NCI-H1417 (cell line): ENCODE results near the gene FADS2.
"Not testable (repeated sequence)": the region's sequence is repeated elsewhere in the genome, so short reads cannot be mapped to it uniquely, and the experiment has no call there.

ENCODE experiments used
- DNase-seq, 3 experiments: peaks; one replicate each; lab custom pipeline; 2025; lab: John Stamatoyannopoulos, UW

Gene FADS2

GRCh38 chr11:61868571-61869428, 40.7 kb downstream of the FADS2 start:
- DNase-seq = no peak

DNA sequence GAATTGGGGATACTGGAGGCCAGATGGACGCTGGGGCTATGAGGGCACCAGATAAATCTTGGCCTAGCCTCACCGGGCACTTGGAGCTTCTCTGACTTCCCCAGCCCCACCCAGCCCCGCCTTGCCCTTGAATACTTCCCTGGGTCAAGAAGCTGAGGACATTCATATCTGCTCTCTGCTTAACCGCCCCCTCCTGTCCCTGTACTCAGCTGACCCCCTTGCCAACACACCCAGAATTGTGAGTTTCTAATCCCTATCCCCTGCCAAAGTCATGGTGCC, 41.3 kb downstream of the FADS2 start:
- DNase-seq = no peak

DNA sequence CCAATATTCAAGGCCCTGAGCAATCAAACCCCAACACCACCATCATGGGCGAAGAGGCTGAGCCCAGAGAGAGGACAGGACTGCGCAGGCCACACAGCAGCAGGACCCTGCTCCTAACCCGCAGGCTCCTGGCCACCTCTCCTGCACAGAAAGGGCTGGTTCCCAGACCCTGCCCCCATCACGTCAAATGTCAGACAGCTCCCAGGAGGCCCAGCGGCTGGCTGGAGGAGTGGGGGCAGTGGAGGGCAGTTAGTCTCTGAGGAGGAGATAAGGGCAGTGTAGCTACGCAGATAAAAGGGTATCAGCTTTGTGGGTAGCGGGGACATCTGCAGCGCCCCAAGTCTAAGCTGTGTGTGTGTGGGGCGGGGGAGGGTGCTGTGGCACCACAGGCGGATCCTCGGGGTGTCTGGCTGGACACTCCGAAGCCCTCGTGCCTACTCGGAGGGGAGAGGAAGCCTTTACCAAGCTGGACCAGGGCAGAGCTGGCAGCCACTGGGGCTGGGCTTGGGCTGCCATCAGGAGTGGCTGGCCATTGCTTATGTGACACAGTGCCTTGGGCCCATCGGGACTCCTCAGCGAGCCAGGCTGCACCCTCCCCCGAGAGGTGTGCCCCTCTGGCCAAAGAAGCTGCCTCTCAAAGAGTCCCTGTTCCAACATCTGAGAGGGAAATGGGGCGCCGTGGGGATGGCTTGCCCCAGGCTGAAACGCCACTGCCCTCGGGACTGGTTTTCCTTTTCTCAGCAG, 41.8 kb downstream of the FADS2 start:
- no peak for DNase-seq

DNA sequence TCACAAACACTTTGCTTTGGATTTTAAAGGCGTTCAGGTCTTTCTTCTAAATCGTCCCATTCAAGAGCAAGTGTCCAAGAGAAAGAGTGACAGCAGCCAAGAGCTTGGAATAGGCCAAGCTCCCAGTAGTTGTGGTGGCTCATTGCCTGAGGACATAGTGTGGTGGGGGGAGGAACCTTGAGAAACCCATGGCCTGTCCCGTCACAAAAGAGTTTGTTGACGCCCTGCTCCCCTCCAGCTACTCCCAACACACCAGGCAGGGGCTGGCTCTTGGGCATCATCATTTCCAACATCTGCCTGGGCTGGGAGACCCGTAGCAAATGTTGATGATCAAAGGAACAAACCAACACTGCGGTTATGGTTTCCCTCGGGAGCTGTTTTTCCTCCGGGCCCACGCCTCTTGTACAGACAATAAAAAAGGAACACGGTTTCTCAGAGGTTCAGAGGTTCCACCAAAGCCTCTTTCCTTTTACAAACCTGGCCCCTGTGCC, 42.5 kb downstream of the FADS2 start:
- no peak for DNase-seq

GRCh38 chr11:61871158-61871597, 43.1 kb downstream of the FADS2 start:
- peak; percentile 69 to 83 (median 72) for DNase-seq

DNA sequence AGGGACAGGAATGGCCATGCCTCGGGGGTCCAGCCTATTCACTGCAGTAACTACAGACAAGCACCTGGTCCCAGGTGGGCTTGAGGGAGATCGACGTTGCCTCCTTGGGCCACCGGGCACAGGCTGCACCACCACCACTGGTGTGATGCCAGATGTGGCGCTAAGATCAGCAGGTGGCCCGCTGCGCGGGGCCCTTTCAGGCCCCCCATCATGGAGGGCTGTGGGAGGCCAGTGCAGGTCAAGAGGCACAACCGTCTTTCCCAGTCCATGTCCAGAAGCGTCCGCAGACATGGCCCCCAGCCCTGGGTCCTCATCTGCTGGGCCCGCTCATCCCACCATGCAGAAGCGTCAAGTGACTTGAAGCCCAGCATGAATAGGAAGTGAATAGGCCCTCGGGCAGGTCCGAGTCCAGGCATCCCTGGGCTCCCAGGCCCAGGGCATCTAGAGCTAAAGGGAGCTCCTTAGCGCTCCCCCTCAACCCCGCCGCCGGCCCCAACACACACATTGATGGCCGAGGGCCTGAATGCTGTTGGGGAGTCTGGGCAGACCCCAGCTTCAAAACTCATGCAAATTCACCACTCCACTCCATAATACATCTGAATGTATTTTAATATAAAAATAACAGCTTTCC, 45.0 kb downstream of the FADS2 start:
- no peak for DNase-seq

DNA sequence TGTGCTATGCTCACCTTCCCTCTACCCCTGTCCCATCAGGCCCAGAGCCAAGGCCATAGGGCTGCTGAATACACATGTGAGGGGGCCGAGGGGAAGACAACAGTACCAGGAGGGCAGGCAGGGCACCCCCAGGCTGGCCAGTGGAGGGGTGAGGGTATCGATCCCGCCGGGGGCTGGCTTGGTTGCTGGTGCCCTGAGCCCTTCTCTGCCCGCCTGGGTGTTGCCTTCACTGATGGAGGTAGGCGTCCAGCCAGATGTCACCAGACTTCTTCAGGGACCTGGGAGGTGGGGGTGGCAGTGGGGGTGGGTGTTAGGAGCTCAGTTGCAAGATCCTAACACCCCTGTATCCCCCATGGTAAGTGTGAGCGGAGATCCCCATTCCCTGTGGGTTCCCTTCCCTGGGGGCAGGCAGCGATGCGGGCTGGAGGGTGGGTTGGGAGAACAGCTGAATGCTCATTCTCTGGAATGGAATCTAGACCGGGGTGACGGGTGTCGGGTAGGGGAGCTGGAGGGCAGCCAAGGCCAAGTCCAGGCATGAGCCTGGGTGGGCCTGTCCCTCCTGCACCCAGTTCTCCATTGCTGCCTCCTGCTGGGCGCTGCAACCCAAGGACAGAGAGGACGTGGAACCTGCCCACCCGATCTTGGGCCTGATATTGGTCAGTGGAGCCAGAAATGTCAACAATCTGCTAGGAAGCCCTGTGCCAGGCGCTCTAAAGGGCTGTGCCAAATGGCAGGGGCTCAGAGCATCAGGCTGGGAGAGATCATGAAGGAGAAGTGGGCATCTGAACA, 45.7 kb downstream of the FADS2 start:
- DNase-seq = no peak

DNA sequence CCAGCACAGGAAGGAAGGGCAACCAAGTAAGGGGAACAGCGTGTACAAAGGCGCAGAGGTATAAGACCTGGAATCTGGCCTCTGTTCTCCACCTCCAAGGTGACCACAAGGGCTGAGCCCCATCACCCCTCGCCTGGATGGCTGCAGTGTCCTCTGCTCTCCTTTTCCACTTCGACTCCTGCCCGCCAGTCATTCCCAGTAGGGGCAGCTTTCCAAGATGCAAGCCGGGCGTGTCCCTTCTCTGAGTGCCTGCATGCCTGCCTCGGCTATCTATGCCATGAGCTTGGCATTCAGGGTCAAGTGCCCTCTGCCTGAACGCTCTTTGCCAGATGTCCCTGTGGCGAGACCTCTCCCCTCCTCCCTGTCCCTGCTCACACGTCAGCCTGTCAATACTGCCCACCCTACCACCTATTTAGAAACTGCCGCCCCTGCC, 46.3 kb downstream of the FADS2 start:
- no peak for DNase-seq

DNA sequence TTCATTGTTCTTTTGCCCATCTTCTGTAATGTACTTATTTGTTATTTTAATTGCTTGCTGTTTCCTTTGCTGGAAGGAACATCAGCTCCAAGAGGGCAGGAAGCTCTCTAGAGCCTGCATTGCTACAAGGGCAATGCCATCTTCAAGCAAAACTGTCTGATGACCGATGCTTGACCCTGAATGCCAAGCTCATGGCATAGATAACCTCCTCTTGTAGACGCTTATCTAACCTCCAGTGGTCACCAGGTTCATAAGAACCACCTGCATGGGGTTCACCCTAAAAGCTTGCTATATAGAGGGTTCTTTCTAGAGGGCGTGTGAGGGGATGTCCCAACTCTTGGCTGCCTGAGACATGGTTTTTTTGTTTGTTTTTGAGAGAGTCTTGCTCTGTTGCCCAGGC, 46.8 kb downstream of the FADS2 start:
- DNase-seq = no peak

- no peak for DNase-seq
These were observed 47.6 kb downstream of the FADS2 start for GRCh38 chr11:61875698-61876097.

DNA sequence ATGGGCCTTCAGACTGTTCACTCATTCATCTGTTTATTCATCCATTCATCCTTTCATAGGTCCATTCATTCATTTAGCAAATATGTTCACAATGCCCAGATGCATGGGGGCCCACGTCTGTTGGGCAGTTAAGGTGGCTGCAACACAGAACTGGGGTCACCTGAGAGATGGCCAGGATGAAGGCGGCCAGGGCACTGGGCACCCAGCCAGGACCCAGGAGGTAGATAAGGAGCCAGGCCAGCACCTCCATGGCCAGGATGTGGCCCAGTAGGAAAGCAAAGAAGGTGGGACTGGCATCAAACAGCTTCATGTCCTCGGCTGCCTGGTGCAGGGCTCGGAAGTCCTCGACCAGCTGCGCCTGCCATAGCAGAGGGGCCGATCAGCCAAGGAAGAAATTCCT, 51.1 kb downstream of the FADS2 start:
- no peak for DNase-seq

DNA sequence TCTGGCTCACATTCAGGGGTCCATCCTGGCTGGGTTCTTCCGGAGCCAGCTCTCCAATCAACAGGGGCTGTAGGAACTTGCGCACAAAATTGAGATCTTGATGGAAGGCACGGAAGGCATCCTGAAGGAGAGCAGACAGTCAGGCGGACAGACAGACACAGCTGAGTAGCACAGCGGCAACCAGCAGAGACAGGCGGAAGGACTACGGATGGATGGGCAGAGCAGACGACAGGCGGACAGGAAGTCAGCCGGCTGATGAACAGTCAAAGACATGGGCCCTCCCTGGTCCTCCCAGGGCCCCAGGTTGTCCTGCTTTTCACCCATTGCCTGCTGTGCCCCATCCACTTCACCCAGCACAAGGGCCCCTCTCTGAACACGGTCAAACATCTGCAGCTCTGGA, 51.9 kb downstream of the FADS2 start:
- no peak for DNase-seq

GRCh38 chr11:61880454-61880853, 52.4 kb downstream of the FADS2 start:
- no peak for DNase-seq

GRCh38 chr11:61881397-61881796, 53.3 kb downstream of the FADS2 start:
- DNase-seq = no peak

GRCh38 chr11:61882267-61882666, 54.2 kb downstream of the FADS2 start:
- not testable (repeated sequence) for DNase-seq

GRCh38 chr11:61882879-61883278, 54.8 kb downstream of the FADS2 start:
- DNase-seq = no peak

DNA sequence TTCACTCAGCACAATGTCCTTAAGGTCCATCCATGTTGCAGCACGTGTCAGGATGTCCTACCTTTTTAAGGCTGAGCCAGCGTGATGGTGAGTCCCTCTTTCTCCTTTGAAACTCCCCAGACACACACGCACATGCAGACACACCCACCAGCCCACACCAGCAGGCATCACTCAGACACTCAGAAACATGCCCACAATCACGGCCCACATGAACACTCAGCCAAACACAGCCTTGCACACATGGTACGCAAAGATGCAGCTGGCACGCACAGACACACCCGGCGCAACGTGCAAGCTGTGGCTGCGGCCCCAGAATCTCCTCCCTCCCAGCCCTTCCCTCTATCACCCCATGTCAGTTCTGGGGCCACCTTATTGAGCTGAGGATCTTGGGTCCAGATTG, 55.2 kb downstream of the FADS2 start:
- no peak for DNase-seq

DNA sequence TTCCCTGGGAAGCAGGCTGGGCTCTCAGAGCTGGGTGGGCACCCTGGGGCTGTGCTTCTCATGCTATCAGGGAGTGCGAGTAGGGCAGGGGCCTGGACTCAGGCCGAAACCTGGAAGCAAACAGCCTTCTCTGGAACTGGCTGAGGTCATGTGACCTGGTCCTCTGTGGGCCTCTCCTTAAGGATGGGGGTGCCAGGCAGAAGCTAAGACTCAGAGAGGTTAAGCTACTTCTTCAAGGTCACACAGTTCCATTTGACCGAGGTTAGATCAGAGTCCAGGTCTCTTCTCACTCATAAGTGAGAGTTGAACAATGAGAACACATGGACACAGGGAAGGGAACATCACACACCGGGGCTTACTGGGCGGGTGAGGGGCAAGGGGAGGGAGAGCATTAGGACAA, 55.8 kb downstream of the FADS2 start:
- no peak for DNase-seq

- peak in 2 of 3 experiments; percentile 60 to 91 for DNase-seq
These were observed 57.2 kb downstream of the FADS2 start for GRCh38 chr11:61885166-61885778.

DNA sequence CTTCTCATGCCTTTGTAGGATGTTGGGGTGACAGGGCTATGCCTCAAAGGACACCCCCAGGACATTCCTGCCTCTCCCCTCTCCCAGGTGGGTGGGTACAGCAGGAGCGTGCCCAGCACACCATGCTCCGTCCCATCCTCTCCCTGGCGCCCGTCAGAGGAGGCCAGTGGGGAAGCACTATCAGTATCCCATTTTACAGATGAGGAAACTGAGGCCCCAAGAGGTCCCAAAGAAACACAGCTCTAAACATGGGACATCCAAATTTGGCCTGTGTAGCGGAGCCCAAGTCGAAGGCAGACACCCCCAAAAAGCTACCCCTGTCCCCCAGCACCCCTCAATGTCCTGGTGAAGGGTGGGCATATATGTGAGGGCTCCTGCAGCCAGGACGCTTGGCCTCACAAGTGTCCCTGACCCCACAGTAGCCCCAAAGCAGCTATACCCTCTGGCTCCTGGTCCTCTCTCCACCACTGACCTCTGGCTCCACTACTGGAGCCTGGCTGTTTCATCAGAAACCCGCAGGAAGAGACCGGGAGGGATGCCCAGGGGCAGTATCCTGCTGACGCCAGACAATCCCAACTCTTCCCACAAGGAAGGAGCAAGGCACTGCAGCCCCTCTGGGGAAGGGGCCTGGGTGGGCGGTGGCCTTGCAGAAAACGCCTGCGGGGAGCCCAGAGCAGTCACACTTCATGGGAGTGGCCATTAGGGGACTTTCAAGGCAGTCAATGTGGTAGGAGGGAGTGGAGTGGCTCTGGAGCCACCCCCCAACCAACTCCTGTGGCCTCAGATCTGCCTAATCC, 57.9 kb downstream of the FADS2 start:
- DNase-seq = no peak

DNA sequence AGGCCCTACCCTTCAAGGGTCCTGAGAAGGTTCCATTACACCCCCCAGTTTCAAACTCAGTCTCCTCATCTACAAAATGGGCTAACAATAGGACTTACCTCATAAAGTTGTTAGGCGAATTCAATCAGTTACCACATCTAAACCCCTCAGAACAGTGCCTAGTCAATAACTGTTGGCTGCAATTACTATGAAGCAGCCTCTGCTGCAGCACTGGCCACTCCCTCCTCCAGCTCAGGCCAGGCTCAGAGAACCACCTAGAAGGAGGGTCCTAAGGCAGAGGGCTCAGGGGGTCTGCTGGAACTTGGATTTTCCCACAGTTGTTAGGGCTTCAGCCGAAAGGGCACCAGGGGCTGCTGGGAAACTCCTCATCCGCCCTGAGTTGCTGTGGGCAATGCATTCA, 58.5 kb downstream of the FADS2 start:
- no peak for DNase-seq
